Activated naive CD4-positive, alpha-beta T cell treated with anti-CD3 and anti-CD28 coated beads, Interleukin-2, amount 50 U/mL, for 72 hours (primary cell): ENCODE measurements around the gene MOSPD3. TPM values are rescaled to one million over a fixed set of nuclear protein-coding genes. Genes with fewer than 3 reads are reported as not detected.
A peak's percentile ranks its signal among the peaks of the same experiment; 100 is the strongest.

Experiments used
- ATAC-seq, 2 donors: fragments of 150-1000 bp; cut with Tn5 transposase; 2 replicates each; pipeline ENCODE4 v1.10.0; 2021; ENCODE audit warnings: mild to moderate bottlenecking in 2 of 2, moderate library complexity in 2 of 2
- DNase-seq, 2 donors: peaks; one replicate each; pipeline ENCODE4 v3.0.0; 2021 to 2022; ENCODE audit warnings: low spot score in 2 of 2
- H3K27ac Mint-ChIP-seq, 2 donors: one replicate each; pipeline ENCODE4 v1.8.0; 2022; ENCODE audit warnings: mild to moderate bottlenecking in 2 of 2, mixed read lengths in 2 of 2
- H3K36me3 Mint-ChIP-seq, 2 donors: one replicate each; pipeline ENCODE4 v1.8.0; 2022; ENCODE audit warnings: mixed read lengths in 2 of 2
- H3K9me3 Mint-ChIP-seq, 2 donors: one replicate each; pipeline ENCODE4 v1.8.0; 2022; ENCODE audit warnings: mixed read lengths in 2 of 2
- total RNA-seq, 2 donors: library from RNA; stranded (reverse); gene quantifications; one replicate each; pipeline ENCODE4 v1.2.3, GENCODE V29; 2022

MOSPD3 gene
- total RNA-seq, 2 donors from 2014 or later = 20.7 to 28.0 TPM

GRCh38 chr7:100572949-100573675, 39.2 kb upstream of the MOSPD3 start:
- DNase-seq (no peak), ATAC-seq (peak in 1 of 2 donors; percentile 3)
- H3K27ac Mint-ChIP-seq = peak overlapping the region in 1 of 2 donors; percentile 25
- no peaks in the 10 kb centered on the region for H3K36me3 Mint-ChIP-seq
- no peaks in the 10 kb centered on the region for H3K9me3 Mint-ChIP-seq

- no peaks in the 10 kb centered on the region for H3K36me3 Mint-ChIP-seq
- peak within 1 kb of the TSS in 1 of 2 donors; percentile 44 for H3K27ac Mint-ChIP-seq
- ATAC-seq = no peak
- no peaks in the 10 kb centered on the region for H3K9me3 Mint-ChIP-seq
- no peak for DNase-seq
Measured at GRCh38 chr7:100573691-100574361, 38.5 kb upstream of the MOSPD3 start, which contains the start of gene SAP25. SAP25 (minus strand) TSS chr7:100573900; CDS start chr7:100573742, 158 bp downstream.

- Mint-ChIP-seq H3K27ac (peak overlapping the region in 1 of 2 donors; percentile 44), H3K36me3 (no peaks in the 10 kb centered on the region), H3K9me3 (no peaks in the 10 kb centered on the region)
- ATAC-seq (no peak), DNase-seq (no peak)
Measured at GRCh38 chr7:100574362-100575205, 37.8 kb upstream of the MOSPD3 start.

- no peaks in the 10 kb centered on the region for H3K36me3 Mint-ChIP-seq
- peak in 1 of 2 donors; percentile 13 for ATAC-seq
- peak overlapping the region in 1 of 2 donors; percentile 44 for H3K27ac Mint-ChIP-seq
- no peak for DNase-seq
- H3K9me3 Mint-ChIP-seq = no peaks in the 10 kb centered on the region
Measured at GRCh38 chr7:100575206-100575631, 37.1 kb upstream of the MOSPD3 start.

GRCh38 chr7:100575746-100576383, 36.5 kb upstream of the MOSPD3 start:
- Mint-ChIP-seq H3K36me3 (no peaks in the 10 kb centered on the region), H3K27ac (peak overlapping the region in 1 of 2 donors; percentile 78), H3K9me3 (no peaks in the 10 kb centered on the region)
- ATAC-seq (no peak), DNase-seq (no peak)

GRCh38 chr7:100576384-100576993, 35.9 kb upstream of the MOSPD3 start:
- peak overlapping the region in 1 of 2 donors; percentile 78 for H3K27ac Mint-ChIP-seq
- DNase-seq (no peak), ATAC-seq (no peak)
- no peaks in the 10 kb centered on the region for H3K36me3 Mint-ChIP-seq
- no peaks in the 10 kb centered on the region for H3K9me3 Mint-ChIP-seq

GRCh38 chr7:100577103-100577502, 35.2 kb upstream of the MOSPD3 start:
- Mint-ChIP-seq H3K36me3 (no peaks in the 10 kb centered on the region), H3K9me3 (no peaks in the 10 kb centered on the region), H3K27ac (no peak overlapping the region)
- DNase-seq (no peak), ATAC-seq (no peak)

- Mint-ChIP-seq H3K36me3 (no peaks in the 10 kb centered on the region), H3K9me3 (no peaks in the 10 kb centered on the region), H3K27ac (no peak overlapping the region)
- DNase-seq (no peak), ATAC-seq (no peak)
Measured at GRCh38 chr7:100577507-100577906, 34.8 kb upstream of the MOSPD3 start.

GRCh38 chr7:100578246-100579183, 33.8 kb upstream of the MOSPD3 start:
- ATAC-seq (no peak), DNase-seq (no peak)
- no peaks in the 10 kb centered on the region for H3K9me3 Mint-ChIP-seq
- no peak overlapping the region for H3K27ac Mint-ChIP-seq
- no peaks in the 10 kb centered on the region for H3K36me3 Mint-ChIP-seq

GRCh38 chr7:100580466-100581283, 31.7 kb upstream of the MOSPD3 start:
- DNase-seq (no peak), ATAC-seq (no peak)
- Mint-ChIP-seq H3K27ac (no peak overlapping the region), H3K9me3 (no peaks in the 10 kb centered on the region), H3K36me3 (peaks cover 7 to 8% of the 10 kb centered on the region in 2 donors)

- Mint-ChIP-seq H3K27ac (peak overlapping the region; percentile 57 to 89), H3K36me3 (peaks cover 7 to 8% of the 10 kb centered on the region in 2 donors), H3K9me3 (no peaks in the 10 kb centered on the region)
- ATAC-seq = no peak
- no peak for DNase-seq
Measured at GRCh38 chr7:100582041-100582579, 30.2 kb upstream of the MOSPD3 start.

GRCh38 chr7:100582650-100583049, 29.7 kb upstream of the MOSPD3 start:
- ATAC-seq (no peak), DNase-seq (no peak)
- H3K36me3 Mint-ChIP-seq = peaks cover 7 to 8% of the 10 kb centered on the region in 2 donors
- H3K9me3 Mint-ChIP-seq = no peaks in the 10 kb centered on the region
- peak overlapping the region; percentile 57 to 89 for H3K27ac Mint-ChIP-seq

- peak in 1 of 2 donors; percentile 70 for DNase-seq
- Mint-ChIP-seq H3K9me3 (no peaks in the 10 kb centered on the region), H3K27ac (peak overlapping the region; percentile 89), H3K36me3 (peaks cover 7 to 8% of the 10 kb centered on the region in 2 donors)
- peak; percentile 8 to 22 for ATAC-seq
Measured at GRCh38 chr7:100583132-100584053, 28.9 kb upstream of the MOSPD3 start.
